Activated CD8-positive, alpha-beta memory T cell treated with anti-CD3 and anti-CD28 coated beads for 4 hours (primary cell): ENCODE results near the gene CNTNAP2.
A peak's percentile ranks its signal among the peaks of the same experiment; 100 is the strongest.
"Not testable (repeated sequence)": the region's sequence is repeated elsewhere in the genome, so short reads cannot be mapped to it uniquely, and the experiment has no call there.

Experiments
- DNase-seq, 2 donors: peaks; one replicate each; pipeline ENCODE4 v3.0.0-alpha.2; 2020; ENCODE audit warnings: low read depth in 2 of 2

Gene CNTNAP2

DNA sequence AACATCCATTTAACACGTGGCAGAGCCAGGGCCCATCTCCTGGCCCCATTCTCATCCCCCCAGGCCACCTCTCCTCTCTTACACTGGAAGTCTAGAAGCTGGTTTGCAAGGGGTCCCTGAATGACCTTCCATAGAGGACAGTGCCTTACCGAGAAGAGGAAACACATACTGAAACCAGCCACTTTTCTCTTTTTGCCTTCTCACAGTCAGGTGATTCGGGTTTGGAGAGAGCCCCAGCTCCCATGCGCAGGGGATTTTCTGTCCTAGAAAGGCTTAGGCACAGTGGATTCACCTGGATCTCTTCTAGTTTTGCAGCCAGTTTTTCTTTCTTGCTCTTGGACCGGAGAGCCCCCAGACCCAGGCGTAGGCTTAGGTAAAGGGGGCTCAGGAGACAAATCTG lies 2139.8 kb downstream of the CNTNAP2 start:
- DNase-seq = no peak

DNA sequence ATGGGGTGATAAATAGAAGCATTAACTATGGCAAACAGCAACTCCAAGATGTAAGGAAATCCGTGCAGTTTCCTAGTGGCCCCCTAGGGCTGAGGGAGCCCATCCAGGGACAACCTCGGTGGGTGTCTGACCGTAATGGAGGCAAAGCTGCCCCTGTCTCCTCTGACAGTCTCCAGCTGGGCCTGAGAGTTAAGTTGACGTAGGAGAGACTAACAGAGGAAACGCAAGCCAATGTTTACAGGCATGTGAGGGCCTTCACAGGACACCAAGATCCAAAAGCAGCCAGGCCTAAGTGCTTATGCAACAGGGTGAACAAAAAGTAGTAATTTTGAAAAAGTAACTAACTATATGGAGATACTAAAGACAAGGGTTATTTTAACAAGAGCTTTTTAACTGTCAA lies 2144.0 kb downstream of the CNTNAP2 start:
- DNase-seq = no peak

DNA sequence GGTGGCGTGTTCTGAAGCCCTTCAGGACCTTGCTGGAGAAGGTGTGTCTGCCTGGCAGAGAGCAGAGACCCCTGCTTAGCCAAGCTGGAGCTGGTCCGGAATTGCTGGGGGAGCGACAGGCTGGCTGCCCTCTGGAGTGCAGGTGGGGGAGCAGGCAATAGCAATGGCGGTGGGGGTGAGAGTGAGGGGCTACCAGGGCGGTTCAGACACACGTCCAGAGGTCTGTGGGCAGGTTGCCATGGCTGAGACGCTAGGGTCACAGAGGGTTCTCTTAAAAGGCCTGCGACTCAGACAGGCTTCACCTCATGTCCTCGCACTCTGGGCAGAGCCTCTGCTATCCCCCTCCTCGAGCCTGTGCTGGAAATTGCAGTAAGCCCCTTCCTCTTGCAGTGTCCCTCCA lies 2144.9 kb downstream of the CNTNAP2 start:
- no peak for DNase-seq

DNA sequence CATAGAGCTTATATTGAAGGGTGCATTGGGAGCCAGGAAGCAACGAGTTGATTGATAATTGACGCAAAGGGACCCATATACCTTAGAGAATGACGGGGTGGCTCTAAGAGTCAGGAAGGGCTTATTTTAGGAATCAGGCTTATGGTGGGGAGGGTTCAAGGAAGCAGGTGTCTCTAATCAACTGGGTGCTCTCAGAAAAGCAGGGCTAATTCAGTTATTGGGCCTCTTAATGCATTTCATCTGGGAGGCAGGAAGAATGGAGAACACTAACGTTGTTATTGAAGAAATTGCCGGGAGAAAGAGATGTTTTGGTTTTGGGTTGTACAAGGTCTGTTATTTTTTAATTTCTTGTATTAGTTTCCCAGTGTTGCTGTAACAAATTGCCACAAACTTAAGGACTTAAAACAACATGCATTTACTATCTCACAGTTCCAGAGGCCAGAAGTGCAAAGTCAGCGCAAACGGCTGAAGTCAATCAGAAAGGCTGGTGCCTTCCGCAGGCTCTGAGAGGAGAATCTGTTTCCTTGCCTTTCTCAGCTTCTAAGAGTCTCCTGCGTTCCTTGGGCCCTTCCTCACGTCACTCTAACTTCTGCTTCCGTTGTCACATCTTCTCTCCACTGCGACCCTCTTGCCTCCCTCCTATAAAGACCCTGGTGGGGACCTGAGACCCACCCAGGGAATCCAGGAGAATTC lies 2145.5 kb downstream of the CNTNAP2 start:
- no peak for DNase-seq

DNA sequence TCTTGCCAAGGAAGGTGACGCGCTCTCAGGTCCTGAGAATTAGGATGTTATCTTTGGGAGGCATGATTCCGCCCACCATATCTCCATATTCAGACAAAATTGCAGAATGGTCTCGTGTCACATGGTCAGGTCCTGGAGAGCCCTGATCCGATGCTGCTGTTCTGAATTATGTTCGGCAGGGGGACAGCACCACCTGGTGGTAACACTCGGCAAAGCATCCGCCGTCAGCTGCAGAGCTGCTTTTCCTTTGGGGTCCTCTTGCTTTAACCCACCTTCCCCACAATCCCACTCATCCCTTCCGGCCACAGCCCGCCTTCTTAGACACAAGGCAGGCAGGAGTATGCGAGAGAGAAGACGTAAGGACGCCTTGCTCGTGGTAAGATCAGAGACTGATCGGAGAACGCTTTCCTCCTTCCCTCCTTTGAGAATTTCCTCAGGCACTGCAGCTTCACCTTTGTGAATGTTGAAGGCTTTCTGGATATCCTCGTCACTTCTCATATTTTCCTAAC lies 2146.2 kb downstream of the CNTNAP2 start:
- peak; percentile 18 to 22 for DNase-seq

DNA sequence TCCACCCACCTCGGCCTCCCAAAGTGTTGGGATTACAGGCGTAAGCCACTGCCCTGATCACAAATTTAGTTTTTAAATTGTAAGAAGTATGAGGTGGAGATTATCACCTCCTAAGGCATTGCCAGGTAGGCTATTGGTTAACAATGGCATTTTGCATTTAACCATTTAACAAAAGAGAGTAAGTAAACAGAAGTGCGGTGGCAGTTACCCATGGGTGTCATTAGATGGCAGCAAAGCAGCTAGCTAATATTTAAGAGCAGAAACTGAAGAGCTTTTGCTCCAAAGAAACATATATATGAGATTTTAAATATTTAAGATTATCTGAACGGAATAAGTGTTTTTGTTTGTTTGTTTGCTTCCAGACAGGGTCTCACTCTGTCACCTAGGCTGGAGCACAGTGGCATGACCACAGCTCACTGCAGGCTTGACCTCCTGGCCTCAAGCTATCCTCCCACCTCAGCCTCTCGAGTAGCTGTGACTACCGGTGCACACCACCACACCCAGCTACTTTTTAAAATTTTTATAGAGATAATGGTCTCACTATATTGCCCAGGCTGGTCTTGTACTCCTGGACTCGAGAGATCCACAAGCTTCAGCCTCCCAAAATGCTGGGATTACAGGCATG lies 2148.4 kb downstream of the CNTNAP2 start:
- no peak for DNase-seq

DNA sequence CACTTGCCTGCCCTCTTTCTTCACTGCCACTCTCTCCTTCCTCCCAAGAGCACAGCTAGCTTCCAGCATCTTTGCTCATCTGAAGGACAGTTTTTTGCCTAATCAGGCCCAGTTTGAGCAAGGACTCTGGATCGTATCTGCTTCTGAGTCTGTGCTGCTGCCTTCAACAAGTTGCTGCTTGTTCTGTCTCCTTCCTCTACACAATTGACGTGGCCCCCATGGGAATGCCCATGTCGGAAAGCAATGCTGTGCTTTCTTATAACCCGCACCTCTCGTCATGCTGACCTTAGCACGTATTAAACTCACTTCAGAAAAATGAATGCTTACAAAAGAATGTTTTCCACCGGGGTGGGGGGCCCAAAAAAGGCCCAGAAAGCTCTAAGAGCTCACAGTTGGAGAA lies 2149.3 kb downstream of the CNTNAP2 start:
- no peak for DNase-seq

DNA sequence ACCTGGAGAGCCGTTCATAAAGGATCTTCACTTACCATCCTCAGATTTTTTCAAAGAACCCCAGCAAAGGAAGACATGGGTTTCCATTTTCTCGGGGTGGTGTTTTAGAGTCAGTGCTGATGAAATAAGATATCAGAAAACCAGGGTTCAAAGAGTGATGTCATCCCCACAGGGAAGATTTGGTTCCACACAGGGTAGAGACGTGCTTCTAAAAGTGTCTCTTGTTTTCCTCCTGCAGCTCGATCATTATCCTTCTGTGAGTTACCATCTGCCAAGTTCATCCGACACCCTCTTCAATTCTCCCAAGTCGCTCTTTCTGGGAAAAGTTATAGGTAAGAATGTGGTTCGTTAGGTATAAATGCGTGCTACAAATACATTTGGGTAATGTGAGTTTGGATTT lies 2150.2 kb downstream of the CNTNAP2 start:
- no peak for DNase-seq

DNA sequence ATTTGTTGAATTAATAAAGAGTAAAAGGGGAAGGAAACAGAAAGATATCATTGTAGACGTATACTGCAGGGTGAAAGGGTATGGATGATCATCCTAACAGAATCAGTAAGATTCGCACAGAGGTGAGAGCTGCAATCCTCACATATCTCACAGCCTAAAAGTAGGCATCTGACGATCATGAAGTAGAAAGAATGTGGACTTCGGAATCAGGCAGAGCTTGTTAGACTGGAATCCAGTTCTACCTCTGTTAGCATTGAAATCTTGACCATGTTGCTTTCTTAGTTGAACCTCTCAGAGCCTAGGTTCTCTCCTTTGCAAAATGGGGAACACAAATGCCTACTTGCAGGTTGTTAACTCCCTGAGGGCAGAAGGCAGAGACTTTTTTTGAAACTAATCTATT lies 2154.0 kb downstream of the CNTNAP2 start:
- no peak for DNase-seq

DNA sequence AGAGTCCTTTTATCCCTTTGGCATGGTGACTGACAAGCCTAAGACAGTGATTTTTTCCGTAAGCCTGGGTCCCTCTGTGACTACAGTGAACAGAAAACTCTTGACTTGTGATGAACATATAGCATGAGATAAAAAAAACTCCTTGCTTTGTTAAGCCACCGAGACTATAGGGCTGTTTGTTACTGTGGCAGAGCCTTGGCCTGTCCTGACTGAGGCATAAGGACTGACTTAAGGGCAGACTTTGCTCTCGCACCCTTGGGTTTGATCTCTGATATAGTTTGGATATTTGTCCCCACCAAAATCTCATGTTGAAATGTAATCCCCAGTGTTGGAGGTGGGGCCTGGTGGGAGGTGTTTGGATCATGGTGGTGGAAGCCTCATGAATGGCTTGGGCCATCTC lies 2157.5 kb downstream of the CNTNAP2 start:
- no peak for DNase-seq

DNA sequence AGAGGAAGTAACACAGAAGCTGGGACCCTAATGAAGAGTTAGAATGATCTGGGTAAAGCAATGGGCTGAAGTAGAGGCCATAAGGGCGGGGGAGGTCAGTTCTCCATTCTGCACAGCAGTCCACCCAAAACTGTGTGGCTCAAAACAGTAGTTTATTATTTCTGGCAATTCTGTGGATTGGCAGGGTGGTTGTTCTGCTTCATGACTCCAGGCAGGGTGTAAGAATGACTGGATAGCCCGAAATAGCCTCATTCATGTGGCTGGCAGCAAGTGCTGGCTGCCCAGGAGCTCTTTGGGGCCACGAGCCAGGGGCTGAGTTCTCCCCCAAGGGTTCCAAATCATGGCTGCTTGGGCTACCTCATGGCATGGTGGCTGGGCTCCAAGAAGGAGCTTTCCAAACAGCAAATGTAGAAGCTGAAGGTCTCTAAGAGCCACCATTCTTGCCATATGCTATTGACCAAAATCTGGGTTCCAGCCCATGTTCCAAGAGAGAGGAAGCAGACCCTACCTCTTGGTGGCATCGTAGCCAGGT lies 2158.8 kb downstream of the CNTNAP2 start:
- no peak for DNase-seq

DNA sequence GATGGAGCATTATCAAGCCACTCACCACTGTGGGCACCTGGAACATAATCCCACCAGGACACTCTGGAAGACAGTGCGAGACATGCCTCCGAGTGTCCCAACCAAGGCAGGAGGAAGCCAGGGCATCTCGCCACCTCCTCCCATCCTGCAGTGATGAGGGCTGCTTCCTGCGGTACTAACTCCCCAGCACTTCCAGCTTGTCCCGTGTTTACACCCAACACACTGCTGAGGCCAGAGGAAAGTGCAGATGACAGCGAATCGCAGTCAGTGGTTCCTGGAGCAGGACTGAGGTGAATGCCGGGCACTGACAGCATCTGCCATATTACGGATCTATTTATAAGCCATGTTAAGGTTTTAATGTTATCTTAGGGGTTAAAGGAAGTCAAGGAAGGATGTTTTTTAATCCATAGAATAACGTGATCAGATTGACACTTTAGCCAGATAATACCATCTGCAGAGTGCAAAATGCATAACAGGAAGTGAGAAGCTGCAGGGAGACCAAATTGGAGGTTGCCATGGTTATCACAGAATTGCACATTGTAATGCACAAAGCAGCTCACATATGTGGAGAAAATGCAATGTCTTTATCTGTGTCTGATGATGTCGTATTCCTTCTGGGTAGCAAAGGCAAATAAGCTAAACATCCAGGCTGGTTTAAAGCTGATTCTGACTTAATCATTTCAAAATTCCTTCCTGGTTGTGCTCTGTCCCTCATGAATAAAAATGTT lies 2159.9 kb downstream of the CNTNAP2 start:
- no peak for DNase-seq

DNA sequence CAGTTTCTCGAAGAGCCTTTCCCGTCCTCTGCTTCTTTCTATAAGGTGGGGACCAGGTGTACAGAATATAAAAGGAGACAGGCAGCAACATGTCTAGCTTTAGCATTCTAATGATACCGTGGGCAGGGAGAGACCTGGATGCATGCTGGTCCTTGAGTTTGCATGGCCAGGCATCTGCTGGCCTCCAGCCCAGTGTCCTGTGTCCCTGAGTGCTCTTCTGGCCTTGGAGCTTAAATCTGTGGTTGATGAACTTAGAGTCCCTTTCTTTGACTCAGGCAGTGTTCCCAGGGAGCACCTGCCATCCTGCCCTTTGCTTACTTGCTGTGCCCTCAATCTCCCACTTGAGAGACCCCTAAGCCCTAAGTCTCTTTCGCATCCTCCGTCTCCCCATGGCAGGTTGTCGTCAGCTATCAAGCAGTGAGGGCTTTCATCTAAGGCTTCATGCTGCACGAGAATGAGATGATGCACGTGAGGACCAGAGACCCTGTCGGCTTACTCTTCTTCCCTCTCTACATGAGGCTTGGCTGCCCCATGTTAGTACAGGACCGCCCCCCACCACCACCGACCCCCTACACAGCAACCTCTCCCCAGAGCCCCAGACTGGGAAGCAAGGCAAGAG lies 2160.6 kb downstream of the CNTNAP2 start:
- DNase-seq = no peak

DNA sequence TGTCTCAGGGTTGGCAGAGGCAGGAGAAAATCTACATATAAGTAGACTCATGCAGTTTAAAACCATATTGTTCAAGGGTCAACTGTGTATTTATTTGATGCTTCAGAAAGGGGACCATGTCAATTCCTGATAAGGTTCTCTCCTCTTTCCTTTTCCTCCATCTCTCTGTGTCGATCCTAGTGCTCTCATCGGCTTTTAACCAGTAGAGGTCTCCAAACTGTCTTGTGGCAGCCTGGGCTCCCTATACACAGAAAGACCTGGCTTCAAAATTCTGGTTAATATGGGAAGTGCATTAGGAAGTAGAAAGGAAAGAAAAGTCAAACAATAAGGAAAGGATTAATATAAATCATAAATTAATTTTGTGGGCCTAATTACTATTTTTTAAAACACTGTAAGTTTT lies 2169.5 kb downstream of the CNTNAP2 start:
- no peak for DNase-seq

DNA sequence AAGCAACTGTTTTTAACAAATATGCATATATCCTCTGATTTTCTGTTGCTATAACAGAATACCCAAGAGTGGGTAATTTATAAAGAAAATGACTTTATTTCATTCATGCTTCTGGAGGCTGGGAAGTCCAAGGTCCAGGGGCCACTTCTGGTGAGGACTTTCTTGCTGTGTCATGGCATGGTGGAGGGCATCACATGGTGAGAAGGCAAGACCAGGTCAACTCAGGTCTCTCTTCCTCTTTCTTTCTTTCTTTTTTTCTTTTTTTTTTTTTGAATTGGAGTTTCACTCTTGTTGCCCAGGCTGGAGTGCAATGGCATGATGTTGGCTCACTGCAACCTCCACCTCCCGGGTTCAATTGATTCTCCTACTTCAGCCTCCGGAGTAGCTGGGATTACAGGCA lies 2170.9 kb downstream of the CNTNAP2 start:
- DNase-seq = no peak

DNA sequence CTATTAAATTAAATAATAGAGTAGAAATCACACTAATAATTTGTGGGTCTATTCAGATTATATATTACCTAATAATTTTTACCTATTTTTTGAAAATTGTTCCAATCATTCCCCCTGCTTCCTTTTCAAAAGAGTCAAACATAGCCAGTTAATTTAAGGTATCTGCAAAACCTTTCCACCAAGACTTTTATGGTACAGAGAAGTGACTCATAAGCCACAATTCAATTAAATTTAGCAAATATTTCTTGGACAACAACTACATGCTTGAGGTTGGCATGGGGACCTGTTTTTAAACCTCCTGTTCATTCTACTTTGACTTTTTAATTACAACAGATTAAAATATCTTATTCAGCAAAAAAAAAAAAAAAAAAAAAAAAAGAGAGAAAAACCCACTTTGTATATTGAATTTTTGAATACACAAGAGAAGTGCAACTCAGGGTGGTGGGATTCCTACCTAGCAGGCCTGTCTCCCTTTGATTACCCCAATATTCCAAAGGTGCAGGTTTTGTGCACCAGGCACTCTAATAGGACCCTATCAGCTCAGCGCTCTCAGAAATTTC lies 2172.1 kb downstream of the CNTNAP2 start:
- no peak for DNase-seq

DNA sequence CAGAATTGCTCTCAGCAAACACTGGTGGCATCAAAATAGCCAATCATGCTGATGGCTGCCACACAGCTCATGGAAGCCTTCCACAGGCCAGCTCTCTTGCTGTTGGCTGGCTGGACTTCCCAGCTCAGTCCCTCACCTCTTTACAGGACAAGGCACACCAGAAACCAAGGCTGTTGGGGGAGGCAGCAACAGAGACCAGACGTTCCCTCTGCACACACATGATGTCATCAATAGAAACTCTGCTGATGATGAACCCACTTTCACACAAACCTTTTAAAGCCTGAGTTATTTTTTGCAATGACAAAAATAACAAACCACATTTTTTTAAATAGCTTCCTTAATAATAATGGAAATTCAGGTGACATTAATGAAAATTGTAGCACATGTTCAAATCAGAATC lies 2173.0 kb downstream of the CNTNAP2 start:
- no peak for DNase-seq

DNA sequence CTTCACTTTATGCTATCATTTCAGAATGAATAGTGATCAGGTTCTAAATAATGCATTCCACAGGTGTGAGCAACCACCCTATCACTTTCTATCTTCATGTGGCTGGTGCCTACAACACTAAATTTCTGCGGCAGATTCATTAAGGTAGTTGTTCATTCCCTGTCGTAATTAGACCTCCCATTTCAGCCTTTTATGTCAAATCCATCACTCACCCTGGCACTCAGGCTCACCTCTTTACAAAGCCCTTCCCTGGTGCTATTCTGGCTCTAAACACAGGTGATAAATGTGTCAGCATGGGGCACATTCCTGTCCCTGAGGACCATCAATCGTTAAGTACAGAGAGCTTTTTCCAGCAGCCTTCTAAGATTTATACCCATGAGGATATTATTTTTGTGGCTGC lies 2173.9 kb downstream of the CNTNAP2 start:
- no peak for DNase-seq

DNA sequence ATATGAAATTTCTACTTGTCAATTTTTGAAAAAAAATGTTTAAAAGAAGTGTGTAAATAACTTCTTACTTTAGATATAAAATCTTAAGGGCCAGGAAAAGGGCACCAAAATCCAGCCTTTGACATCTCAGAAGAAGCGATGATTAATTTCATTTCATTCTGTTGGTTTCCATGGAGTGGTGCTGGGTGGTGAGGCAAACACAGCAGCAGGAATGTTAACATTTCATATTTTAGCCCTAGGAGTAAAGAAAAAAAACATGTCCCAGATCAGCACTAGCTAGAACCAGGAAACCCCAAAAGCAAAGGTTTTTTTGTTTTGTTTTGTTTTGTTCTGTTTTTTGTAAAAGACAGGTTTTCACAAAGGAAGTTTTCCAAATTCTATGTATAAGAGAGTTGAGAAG lies 2175.2 kb downstream of the CNTNAP2 start:
- no peak for DNase-seq

DNA sequence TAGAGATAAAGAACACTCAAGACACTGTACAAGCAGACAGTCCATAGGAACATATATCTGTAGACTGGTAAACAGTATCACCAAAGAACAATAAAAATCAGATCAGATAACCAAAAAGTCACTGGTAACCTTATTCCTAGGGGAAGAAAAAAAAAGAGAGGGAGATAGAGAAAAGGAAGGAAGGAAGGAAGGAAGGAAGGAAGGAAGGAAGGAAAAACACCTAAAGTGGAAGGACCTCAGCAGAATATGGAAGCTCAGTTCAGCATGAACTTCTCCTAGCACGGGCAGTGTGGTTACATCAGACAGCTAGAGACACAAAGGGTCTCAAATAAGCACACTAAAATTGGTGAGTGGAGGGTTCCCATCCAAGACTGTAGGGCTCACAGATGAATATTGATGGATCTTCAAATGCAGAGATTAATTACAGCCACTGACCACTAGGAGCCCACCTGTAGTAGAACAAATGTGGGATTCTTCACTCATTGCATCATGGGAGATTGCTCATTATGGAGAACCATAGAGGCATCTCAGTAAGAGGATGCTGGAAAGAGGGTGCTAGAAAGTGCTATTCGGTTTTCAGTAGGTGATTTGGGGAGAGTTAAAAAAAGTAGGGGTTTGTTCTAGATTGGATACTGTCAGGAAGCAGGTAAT lies 2180.5 kb downstream of the CNTNAP2 start:
- no peak for DNase-seq

DNA sequence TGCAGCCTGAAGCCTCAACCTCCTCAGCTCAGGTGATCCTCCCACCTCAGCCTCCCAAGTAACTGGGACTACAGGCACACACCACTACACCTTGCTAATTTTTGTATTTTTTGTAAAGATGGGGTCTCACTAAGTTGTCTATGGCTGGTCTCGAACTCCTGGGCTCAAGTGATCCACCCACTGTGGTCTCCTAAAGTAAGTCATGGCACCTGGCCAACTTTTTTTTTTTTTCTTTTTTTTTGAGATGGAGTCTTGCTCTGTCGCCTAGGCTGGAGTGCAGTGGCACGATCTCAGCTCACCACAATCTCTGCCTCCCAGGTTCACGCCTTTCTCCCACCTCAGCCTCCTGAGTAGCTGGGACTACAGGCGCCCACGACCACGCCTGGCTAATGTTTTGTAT lies 2182.2 kb downstream of the CNTNAP2 start:
- DNase-seq = not testable (repeated sequence)
